GM19395 (cell line): ENCODE results near the gene SPRING1.
"Not testable (repeated sequence)": the region's sequence is repeated elsewhere in the genome, so short reads cannot be mapped to it uniquely, and the experiment has no call there.

ENCODE experiments used
- ATAC-seq: cut with Tn5 transposase; IDR thresholded peaks from one replicate; pipeline ENCODE4 v1.9.1; 2021; ENCODE audit warnings: mild to moderate bottlenecking, moderate library complexity; ENCODE audit not compliant: unreplicated experiment

Gene SPRING1

GRCh38 chr12:116737774-116738657 is at the start of gene SPRING1, which contains the start of gene RNFT2:
Gene SPRING1, minus strand, starts transcription at chr12:116738069. Its CDS starts 169 bp downstream, at chr12:116737900.
Gene RNFT2, plus strand, starts transcription at chr12:116738315. Its CDS starts 2,183 bp downstream, at chr12:116740498.
- ATAC-seq, result peak; percentile 97

GRCh38 chr12:116784238-116784612 is 46.4 kb upstream of the SPRING1 start:
- no peak for ATAC-seq

GRCh38 chr12:116783525-116784237 is 45.8 kb upstream of the SPRING1 start:
- no peak for ATAC-seq

GRCh38 chr12:116780942-116781341 is 43.1 kb upstream of the SPRING1 start:
- ATAC-seq, result no peak

GRCh38 chr12:116779597-116779996 is 41.7 kb upstream of the SPRING1 start:
- no peak for ATAC-seq

- ATAC-seq, result no peak
Measured at GRCh38 chr12:116777245-116777644, 39.4 kb upstream of the SPRING1 start.

- no peak for ATAC-seq
Measured at GRCh38 chr12:116774020-116774419, 36.2 kb upstream of the SPRING1 start.

GRCh38 chr12:116773276-116773731 is 35.4 kb upstream of the SPRING1 start:
- ATAC-seq, result no peak

- no peak for ATAC-seq
Measured at GRCh38 chr12:116771651-116772050, 33.8 kb upstream of the SPRING1 start.

GRCh38 chr12:116766746-116767145 is 28.9 kb upstream of the SPRING1 start:
- no peak for ATAC-seq

- no peak for ATAC-seq
Measured at GRCh38 chr12:116766285-116766684, 28.4 kb upstream of the SPRING1 start.

GRCh38 chr12:116765271-116765670 is 27.4 kb upstream of the SPRING1 start:
- no peak for ATAC-seq

GRCh38 chr12:116761499-116761898 is 23.6 kb upstream of the SPRING1 start:
- ATAC-seq, result no peak

- no peak for ATAC-seq
Measured at GRCh38 chr12:116760622-116761020, 22.8 kb upstream of the SPRING1 start.

- ATAC-seq, result peak; percentile 73
Measured at GRCh38 chr12:116759783-116760621, 22.1 kb upstream of the SPRING1 start.

- ATAC-seq, result not testable (repeated sequence)
Measured at GRCh38 chr12:116754783-116755182, 16.9 kb upstream of the SPRING1 start.

- ATAC-seq, result not testable (repeated sequence)
Measured at GRCh38 chr12:116754097-116754496, 16.2 kb upstream of the SPRING1 start.

- no peak for ATAC-seq
Measured at GRCh38 chr12:116750298-116750697, 12.4 kb upstream of the SPRING1 start.

GRCh38 chr12:116749884-116750283 is 12.0 kb upstream of the SPRING1 start:
- ATAC-seq, result no peak

- no peak for ATAC-seq
Measured at GRCh38 chr12:116745554-116745953, 7.7 kb upstream of the SPRING1 start.

- no peak for ATAC-seq
Measured at GRCh38 chr12:116744766-116745165, 6.9 kb upstream of the SPRING1 start.
